ENCODE measurements around the gene DCAF11. TPM values are rescaled to one million over a fixed set of nuclear protein-coding genes. Genes with fewer than 3 reads are reported as not detected.
A peak's percentile ranks its signal among the peaks of the same experiment; 100 is the strongest.

Gene DCAF11
- total and polyA plus RNA-seq, 2 of the 13 experiments (the other 11 are each of a cell fraction or from before 2014, with no cell fraction given): 150 to 257 TPM

- TF ChIP-seq, protein P1, sequence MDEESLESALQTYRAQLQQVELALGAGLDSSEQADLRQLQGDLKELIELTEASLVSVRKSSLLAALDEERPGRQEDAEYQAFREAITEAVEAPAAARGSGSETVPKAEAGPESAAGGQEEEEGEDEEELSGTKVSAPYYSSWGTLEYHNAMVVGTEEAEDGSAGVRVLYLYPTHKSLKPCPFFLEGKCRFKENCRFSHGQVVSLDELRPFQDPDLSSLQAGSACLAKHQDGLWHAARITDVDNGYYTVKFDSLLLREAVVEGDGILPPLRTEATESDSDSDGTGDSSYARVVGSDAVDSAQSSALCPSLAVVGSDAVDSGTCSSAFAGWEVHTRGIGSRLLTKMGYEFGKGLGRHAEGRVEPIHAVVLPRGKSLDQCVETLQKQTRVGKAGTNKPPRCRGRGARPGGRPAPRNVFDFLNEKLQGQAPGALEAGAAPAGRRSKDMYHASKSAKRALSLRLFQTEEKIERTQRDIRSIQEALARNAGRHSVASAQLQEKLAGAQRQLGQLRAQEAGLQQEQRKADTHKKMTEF (CRISPR knock-in tag; IDR thresholded peaks at IDR 0.05): peak; percentile 89; the same call in 1 of the 2 replicates
- TF ChIP-seq ISX (CRISPR knock-in tag; conservative IDR thresholded peaks at IDR 0.05) (no peak), ZBTB42 (CRISPR knock-in tag; IDR thresholded peaks at IDR 0.05) (no peak; the same call in 1 of the 2 replicates), MEF2D (CRISPR knock-in tag; IDR thresholded peaks at IDR 0.05) (peak; percentile 91), ZNF260 (CRISPR knock-in tag; IDR thresholded peaks at IDR 0.05; ENCODE audit: borderline replicate concordance, low read depth) (no peak), POLR2A (IDR thresholded peaks at IDR 0.05; ENCODE audit: insufficient read depth in 1 of 2, low read depth in 2 of 2, low read length in 2 of 2) (peak in 1 of 2 experiments; percentile 76; a peak in 2 of 4 replicates), SMAD1 (CRISPR knock-in tag; IDR thresholded peaks at IDR 0.05; ENCODE audit: borderline replicate concordance, low read depth) (no peak), ZBTB21 (CRISPR knock-in tag; IDR thresholded peaks at IDR 0.05) (0 out of 2 replicates have a peak, but pooled peaks have one; percentile 7), ZNF124 (CRISPR knock-in tag; IDR thresholded peaks at IDR 0.05) (no peak; the same call in 1 of the 2 replicates), GATAD1 (CRISPR knock-in tag; IDR thresholded peaks at IDR 0.05) (peak; percentile 54; the same call in 1 of the 2 replicates), TEAD3 (CRISPR knock-in tag; optimal IDR thresholded peaks at IDR 0.05; ENCODE audit: borderline replicate concordance) (peak; percentile 55), GABPB1 (CRISPR knock-in tag; IDR thresholded peaks at IDR 0.05) (no peak; the same call in 1 of the 2 replicates), XBP1 (CRISPR knock-in tag; IDR thresholded peaks at IDR 0.05) (no peak)
- TF ChIP-seq, protein P2, sequence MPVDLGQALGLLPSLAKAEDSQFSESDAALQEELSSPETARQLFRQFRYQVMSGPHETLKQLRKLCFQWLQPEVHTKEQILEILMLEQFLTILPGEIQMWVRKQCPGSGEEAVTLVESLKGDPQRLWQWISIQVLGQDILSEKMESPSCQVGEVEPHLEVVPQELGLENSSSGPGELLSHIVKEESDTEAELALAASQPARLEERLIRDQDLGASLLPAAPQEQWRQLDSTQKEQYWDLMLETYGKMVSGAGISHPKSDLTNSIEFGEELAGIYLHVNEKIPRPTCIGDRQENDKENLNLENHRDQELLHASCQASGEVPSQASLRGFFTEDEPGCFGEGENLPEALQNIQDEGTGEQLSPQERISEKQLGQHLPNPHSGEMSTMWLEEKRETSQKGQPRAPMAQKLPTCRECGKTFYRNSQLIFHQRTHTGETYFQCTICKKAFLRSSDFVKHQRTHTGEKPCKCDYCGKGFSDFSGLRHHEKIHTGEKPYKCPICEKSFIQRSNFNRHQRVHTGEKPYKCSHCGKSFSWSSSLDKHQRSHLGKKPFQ (CRISPR knock-in tag; IDR thresholded peaks at IDR 0.05; ENCODE audit: insufficient replicate concordance): no peak
These were observed 31.9 kb downstream of the DCAF11 start, which contains the start of gene PSME2 (continued) for GRCh38 chr14:24146453-24146977.
